22Rv1 (cell line): ENCODE measurements around the gene VPS37B.

Experiments
- H3K27ac ChIP-seq: fragments of 450-650 bp; 2 replicates; pipeline ENCODE4 v1.5.1; 2017
- CTCF ChIP-seq: fragments of 450-650 bp; IDR thresholded peaks from 2 replicates; pipeline ENCODE4 v1.5.1; 2017; ENCODE audit warnings: mild to moderate bottlenecking
- ZFX ChIP-seq: fragments of 450-650 bp; IDR thresholded peaks from 2 replicates; pipeline ENCODE4 v1.6.1; 2017; ENCODE audit warnings: antibody characterized with exemption, borderline replicate concordance

The VPS37B gene

GRCh38 chr12:122819209-122819785 is 76.6 kb downstream of the VPS37B start:
- TF ChIP-seq ZFX (no peak), CTCF (no peak)
- no peak overlapping the region for H3K27ac ChIP-seq
